Measurements from ENCODE around the gene ENTPD8. TPM values are rescaled to one million over a fixed set of nuclear protein-coding genes. Genes with fewer than 3 reads are reported as not detected.

The ENTPD8 gene
- total and polyA plus RNA-seq, 2 donors (not counting 1 experiment from before 2014, with no cell fraction given), result not detected

- ChIA-PET CTCF (interaction anchor here (0.6 to 1.3 kb wide), 4 partner anchors 35 to 586 kb away, joined by 3 to 4 read pairs (median 4); partner anchors contain the start of genes EXD3 and NOXA1), POLR2A (interaction anchor here (2.2 kb wide), 1 partner anchor 35 kb away, joined by 13 read pairs; the partner anchor contains the start of genes EXD3 and NOXA1)
These were observed 17.3 kb upstream of the ENTPD8 start for GRCh38 chr9:137458194-137459151.

More at GRCh38 chr9:137458194-137459151, 17.3 kb upstream of the ENTPD8 start:
- H3K36me3 ChIP-seq (replicated peaks in 1 of 2; ENCODE audit: control extremely low read depth in 1 of 2, control insufficient read depth in 1 of 2, extremely low read depth in 1 of 2, insufficient read depth in 2 of 2, low read length in 1 of 2), result peaks cover 0 to 3% of the 10 kb centered on the region in 2 experiments
- H4K20me1 ChIP-seq (ENCODE audit: control insufficient read depth, insufficient read depth, low read length, poor library complexity, severe bottlenecking), result peaks cover 12% of the 10 kb centered on the region
- Mint-ChIP-seq H3K27me3 (no peaks in the 10 kb centered on the region), H3K9me3 (ENCODE audit: insufficient read depth) (no peaks in the 10 kb centered on the region), H3K4me1 (peaks cover 38% of the 10 kb centered on the region), H3K27ac (no peak overlapping the region), H3K4me3 (peak overlapping the region; percentile 44)
- peak overlapping the region; percentile 73 for H3K9ac ChIP-seq (ENCODE audit: low read length)
- DNase-seq, result peak; percentile 54
- peaks cover 0 to 6% (median 0%) of the 10 kb centered on the region in 3 donors for H3K9me3 ChIP-seq (ENCODE audit: control extremely low read depth in 1 of 3, control insufficient read depth in 2 of 3, insufficient read depth in 1 of 3, low read length in 2 of 3)
- TF ChIP-seq CTCF (IDR thresholded peaks at IDR 0.05) (no peak), EZH2 (IDR thresholded peaks at IDR 0.05; ENCODE audit: borderline replicate concordance, insufficient read depth, low read depth, low read length, poor library complexity, severe bottlenecking) (no peak)
- 15% methylated on average over 88 of the region's 88 CpGs for WGBS (ENCODE audit: insufficient coverage)
- peak overlapping the region in 4 of 5 experiments; percentile 34 to 69 (median 62) for H3K4me3 ChIP-seq (ENCODE audit: control extremely low read depth in 1 of 5, extremely low read depth in 1 of 5, insufficient read depth in 1 of 5, low read depth in 2 of 5, low read length in 4 of 5)
- peaks cover 6% of the 10 kb centered on the region for H3K79me2 ChIP-seq (ENCODE audit: control insufficient read depth, insufficient read depth, low read length)
- H3K27me3 ChIP-seq (replicated peaks in 1 of 4; ENCODE audit: control extremely low read depth in 1 of 4, control insufficient read depth in 3 of 4, insufficient read depth in 4 of 4, low read length in 3 of 4), result no peaks in the 10 kb centered on the region
- peak overlapping the region; percentile 79 for H2AFZ ChIP-seq (ENCODE audit: insufficient read depth, low read depth, low read length, poor library complexity, severe bottlenecking)
- H3K4me2 ChIP-seq (replicated peaks; ENCODE audit: low read depth, low read length, poor library complexity, severe bottlenecking), result peak overlapping the region; percentile 99
- no peak overlapping the region for H3K27ac ChIP-seq (ENCODE audit: low read length in 2 of 2)
- intact Hi-C loops (cut with micrococcal nuclease), result loop anchor here (1.0 to 10.0 kb wide), 2 partner anchors 35 to 664 kb away; partner anchors contain the start of genes CCDC183, EXD3, NOXA1 and TMEM141
- peak; percentile 5 for ATAC-seq (ENCODE audit: low read depth)
- peaks cover 52 to 64% of the 10 kb centered on the region in 2 donors for H3K4me1 ChIP-seq (ENCODE audit: control insufficient read depth in 2 of 2, insufficient read depth in 2 of 2, low read length in 2 of 2)

All from B cell (primary cell).